Measurements from ENCODE around the gene PCNT. TPM values are rescaled to one million over a fixed set of nuclear protein-coding genes. Genes with fewer than 3 reads are reported as not detected.
A peak's percentile ranks its signal among the peaks of the same experiment; 100 is the strongest.

Gene PCNT
- total and polyA plus RNA-seq, 9 of the 15 experiments (the other 6 are each of a cell fraction or from before 2014, with no cell fraction given) = 9.1 to 53.5 (median 31.3) TPM

DNA sequence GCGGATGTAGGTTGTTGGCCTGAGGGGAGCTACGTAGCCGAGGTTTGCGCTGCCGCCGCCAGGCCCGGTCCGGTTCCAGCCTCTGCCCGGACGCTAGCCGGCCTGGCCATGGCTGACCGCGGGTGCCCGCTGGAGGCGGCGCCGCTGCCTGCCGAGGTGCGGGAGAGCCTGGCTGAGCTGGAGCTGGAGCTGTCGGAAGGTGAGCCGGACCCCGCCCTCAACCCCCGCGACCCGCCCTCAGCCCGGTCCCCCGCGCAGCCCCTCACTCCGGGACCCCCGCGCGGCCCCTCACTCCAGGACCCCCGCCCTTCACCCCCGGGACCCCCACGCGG is 135.0 kb downstream of the PCNT start (continued):
- TF ChIP-seq, protein P1, sequence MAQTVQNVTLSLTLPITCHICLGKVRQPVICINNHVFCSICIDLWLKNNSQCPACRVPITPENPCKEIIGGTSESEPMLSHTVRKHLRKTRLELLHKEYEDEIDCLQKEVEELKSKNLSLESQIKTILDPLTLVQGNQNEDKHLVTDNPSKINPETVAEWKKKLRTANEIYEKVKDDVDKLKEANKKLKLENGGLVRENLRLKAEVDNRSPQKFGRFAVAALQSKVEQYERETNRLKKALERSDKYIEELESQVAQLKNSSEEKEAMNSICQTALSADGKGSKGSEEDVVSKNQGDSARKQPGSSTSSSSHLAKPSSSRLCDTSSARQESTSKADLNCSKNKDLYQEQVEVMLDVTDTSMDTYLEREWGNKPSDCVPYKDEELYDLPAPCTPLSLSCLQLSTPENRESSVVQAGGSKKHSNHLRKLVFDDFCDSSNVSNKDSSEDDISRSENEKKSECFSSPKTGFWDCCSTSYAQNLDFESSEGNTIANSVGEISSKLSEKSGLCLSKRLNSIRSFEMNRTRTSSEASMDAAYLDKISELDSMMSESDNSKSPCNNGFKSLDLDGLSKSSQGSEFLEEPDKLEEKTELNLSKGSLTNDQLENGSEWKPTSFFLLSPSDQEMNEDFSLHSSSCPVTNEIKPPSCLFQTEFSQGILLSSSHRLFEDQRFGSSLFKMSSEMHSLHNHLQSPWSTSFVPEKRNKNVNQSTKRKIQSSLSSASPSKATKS (CRISPR knock-in tag; IDR thresholded peaks at IDR 0.05) = no peak
- TF ChIP-seq, protein P2, sequence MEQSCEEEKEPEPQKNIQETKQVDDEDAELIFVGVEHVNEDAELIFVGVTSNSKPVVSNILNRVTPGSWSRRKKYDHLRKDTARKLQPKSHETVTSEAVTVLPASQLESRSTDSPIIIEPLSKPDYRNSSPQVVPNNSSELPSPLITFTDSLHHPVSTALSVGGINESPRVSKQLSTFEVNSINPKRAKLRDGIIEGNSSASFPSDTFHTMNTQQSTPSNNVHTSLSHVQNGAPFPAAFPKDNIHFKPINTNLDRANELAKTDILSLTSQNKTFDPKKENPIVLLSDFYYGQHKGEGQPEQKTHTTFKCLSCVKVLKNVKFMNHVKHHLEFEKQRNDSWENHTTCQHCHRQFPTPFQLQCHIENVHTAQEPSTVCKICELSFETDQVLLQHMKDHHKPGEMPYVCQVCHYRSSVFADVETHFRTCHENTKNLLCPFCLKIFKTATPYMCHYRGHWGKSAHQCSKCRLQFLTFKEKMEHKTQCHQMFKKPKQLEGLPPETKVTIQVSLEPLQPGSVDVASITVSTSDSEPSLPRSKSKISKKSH (CRISPR knock-in tag; IDR thresholded peaks at IDR 0.05) = no peak
- TF ChIP-seq FOS (IDR thresholded peaks at IDR 0.05; ENCODE audit: extremely low read depth, insufficient read length) (no peak), GATAD2B (IDR thresholded peaks at IDR 0.05; ENCODE audit: borderline replicate concordance) (0 out of 2 replicates have a peak, but pooled peaks have one; percentile 3), STAT5A (IDR thresholded peaks at IDR 0.05; ENCODE audit: borderline replicate concordance, low read length) (no peak), RFX7 (CRISPR knock-in tag; IDR thresholded peaks at IDR 0.05) (no peak), HSF4 (CRISPR knock-in tag; IDR thresholded peaks at IDR 0.05; ENCODE audit: borderline replicate concordance) (peak; percentile 71; the same call in 1 of the 2 replicates), PHF8 (IDR thresholded peaks at IDR 0.05; ENCODE audit: borderline replicate concordance, low read length) (0 out of 2 replicates have a peak, but pooled peaks have one; percentile 62), SMAD4 (CRISPR knock-in tag; conservative IDR thresholded peaks at IDR 0.05) (no peak), EWSR1 (IDR thresholded peaks at IDR 0.05; ENCODE audit: borderline replicate concordance, low read depth, partially characterized antibody) (no peak), RFX5 (IDR thresholded peaks at IDR 0.05; ENCODE audit: low read depth, low read length) (no peak)
- TF ChIP-seq, protein P3, sequence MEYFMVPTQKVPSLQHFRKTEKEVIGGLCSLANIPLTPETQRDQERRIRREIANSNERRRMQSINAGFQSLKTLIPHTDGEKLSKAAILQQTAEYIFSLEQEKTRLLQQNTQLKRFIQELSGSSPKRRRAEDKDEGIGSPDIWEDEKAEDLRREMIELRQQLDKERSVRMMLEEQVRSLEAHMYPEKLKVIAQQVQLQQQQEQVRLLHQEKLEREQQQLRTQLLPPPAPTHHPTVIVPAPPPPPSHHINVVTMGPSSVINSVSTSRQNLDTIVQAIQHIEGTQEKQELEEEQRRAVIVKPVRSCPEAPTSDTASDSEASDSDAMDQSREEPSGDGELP (CRISPR knock-in tag; IDR thresholded peaks at IDR 0.05; ENCODE audit: borderline replicate concordance) = no peak
